ENCODE measurements around the gene LZTS2. TPM values are rescaled to one million over a fixed set of nuclear protein-coding genes. Genes with fewer than 3 reads are reported as not detected.

LZTS2 gene
- total RNA-seq, 1 experiment from 2014 or later = 93.0 TPM

- ChIA-PET RAD21 (ENCODE audit: low non-redundant PET in 1 of 2, low total read pairs in 2 of 2, uncharacterized antibody in 2 of 2, unreplicated experiment in 2 of 2) (no interaction called here), POLR2A (interaction anchor here (1.6 kb wide), 1 partner anchor 12 kb away, joined by 6 read pairs; no protein-coding TSS in a partner anchor), CTCF (interaction anchor here (0.5 to 6.6 kb wide), 2 partner anchors 11 to 1615 kb away, joined by 3 to 118 read pairs; partner anchors contain the start of gene LZTS2)
- Histone ChIP-seq H3K36me3 (ENCODE audit: control insufficient read depth in 1 of 2, insufficient read depth in 2 of 2, low read length in 2 of 2) (peaks cover 7% of the 10 kb centered on the region in 2 experiments; a peak in 3 of 4 replicates), H3K27me3 (ENCODE audit: insufficient read depth, low read length) (no peaks in the 10 kb centered on the region), H3K4me3 (replicated peaks in 1 of 2; ENCODE audit: low read depth in 1 of 2, low read length in 2 of 2) (no peak overlapping the region), H3K4me2 (ENCODE audit: low read length) (no peak overlapping the region), H2AFZ (ENCODE audit: low read depth, low read length, poor library complexity, severe bottlenecking) (no peak overlapping the region), H4K20me1 (ENCODE audit: insufficient read depth) (no peaks in the 10 kb centered on the region), H3K27ac (ENCODE audit: low read depth, low read length) (no peak overlapping the region), H3K79me2 (ENCODE audit: insufficient read depth, low read length) (no peaks in the 10 kb centered on the region), H3K9me3 (ENCODE audit: control insufficient read depth in 1 of 2, insufficient read depth in 1 of 2, low read depth in 1 of 2, low read length in 2 of 2) (no peaks in the 10 kb centered on the region), H3K9me2 (ENCODE audit: insufficient read depth) (no peaks in the 10 kb centered on the region), H3K9ac (ENCODE audit: low read length) (no peak overlapping the region), H3K4me1 (ENCODE audit: control insufficient read depth in 1 of 2, insufficient read depth in 2 of 2, low read length in 2 of 2) (peaks cover 31 to 67% of the 10 kb centered on the region in 2 experiments)
- DNase-seq (ENCODE audit: low read depth, low spot score) (no peak), ATAC-seq (no peak)
- no TSS peak for BruUV-seq (replicated peaks)
- TF ChIP-seq SRF (IDR thresholded peaks at IDR 0.05; ENCODE audit: low read depth) = no peak
- TF ChIP-seq ZFX (IDR thresholded peaks at IDR 0.05) = no peak
- no peak for TF ChIP-seq SIN3A (IDR thresholded peaks at IDR 0.05; ENCODE audit: low read depth)
- TF ChIP-seq POLR2A (IDR thresholded peaks at IDR 0.05; ENCODE audit: borderline replicate concordance, extremely low read depth, insufficient read depth, insufficient read length) = no peak
- TF ChIP-seq CEBPB (IDR thresholded peaks at IDR 0.05; ENCODE audit: low read depth) = no peak
- TF ChIP-seq CBX3 (IDR thresholded peaks at IDR 0.05; ENCODE audit: low read depth) = no peak
- no peak for TF ChIP-seq MAX (IDR thresholded peaks at IDR 0.05)
- no peak for TF ChIP-seq SP1 (IDR thresholded peaks at IDR 0.05; ENCODE audit: low read depth)
- TF ChIP-seq REST (IDR thresholded peaks at IDR 0.05; ENCODE audit: low read depth) = no peak
- no peak for TF ChIP-seq EZH2phosphoT487 (IDR thresholded peaks at IDR 0.05; ENCODE audit: borderline replicate concordance)
- TF ChIP-seq YY1 (IDR thresholded peaks at IDR 0.05; ENCODE audit: extremely low read depth, insufficient replicate concordance, low read depth, low read length) = no peak
- TF ChIP-seq ATF3 (IDR thresholded peaks at IDR 0.05) = no peak
- TF ChIP-seq POLR2AphosphoS5 (IDR thresholded peaks at IDR 0.05; ENCODE audit: low read depth, low read length) = no peak
- TF ChIP-seq RAD21 (IDR thresholded peaks at IDR 0.05; ENCODE audit: low read depth) = no peak
- intact Hi-C loops (cut with micrococcal nuclease) = loop anchor here (5.0 to 10.0 kb wide), 4 partner anchors 133 to 666 kb away; partner anchors contain the start of genes PAX2 and SCD
Observed at GRCh38 chr10:101010329-101010728, 10.7 kb downstream of the LZTS2 start.
